Ascending aorta (tissue), 2 donors: ENCODE measurements around the gene NLRP6. TPM values are rescaled to one million over a fixed set of nuclear protein-coding genes. Genes with fewer than 3 reads are reported as not detected.

Experiments used
- DNase-seq, 2 donors: peaks; one replicate each; pipeline ENCODE4 v3.0.0-alpha.2; 2019; ENCODE audit warnings: low spot score in 2 of 2
- H3K27ac ChIP-seq, 2 donors: fragments of 200-600 bp; sonication (generic); one replicate each; pipeline ENCODE4 v1.5.1; 2016 to 2017; ENCODE audit warnings: mild to moderate bottlenecking in 1 of 2
- H3K27me3 ChIP-seq: fragments of 200-600 bp; sonication (generic); one replicate; pipeline ENCODE4 v1.5.1; 2017
- H3K36me3 ChIP-seq, 2 donors: fragments of 200-600 bp; sonication (generic); one replicate each; pipeline ENCODE4 v1.5.1; 2016
- H3K4me1 ChIP-seq, 2 donors: fragments of 200-600 bp; sonication (generic); one replicate each; pipeline ENCODE4 v1.5.1; 2016 to 2017; ENCODE audit warnings: mild to moderate bottlenecking in 1 of 2
- H3K4me3 ChIP-seq, 2 donors: fragments of 200-600 bp; sonication (generic); one replicate each; pipeline ENCODE4 v1.5.1; 2016 to 2017; ENCODE audit warnings: mild to moderate bottlenecking in 1 of 2
- H3K9me3 ChIP-seq, 2 donors: fragments of 200-600 bp; sonication (generic); one replicate each; pipeline ENCODE4 v1.5.1; 2016
- CTCF ChIP-seq, 3 experiments: fragments of 200-600 bp in 2 of 3; fragments of 450-650 bp in 1 of 3; sonication (generic) in 2 of 3; IDR thresholded peaks; one replicate each; pipeline ENCODE4 v1.5.1; 2016 to 2019; ENCODE audit warnings: antibody characterized with exemption in 3 of 3, mild to moderate bottlenecking in 1 of 3, moderate library complexity in 1 of 3
- intact Hi-C: fragments of 100-400 bp; cut with DNase I; formaldehyde crosslinking; loops from one replicate; pipeline ENCODE4 v1.15.1; 2023
- total RNA-seq: library from RNA; depleted of rRNA; stranded (reverse); fragments of >200 nt; gene quantifications from one replicate; pipeline ENCODE4 v1.1.0, GENCODE V29; 2016

NLRP6 gene
- total RNA-seq, 1 donor from 2014 or later, result not detected

GRCh38 chr11:298406-299065, 20.3 kb downstream of the NLRP6 start:
- Histone ChIP-seq H3K27ac (no peak overlapping the region), H3K36me3 (peaks cover 7 to 8% of the 10 kb centered on the region in 2 donors), H3K4me1 (peaks cover 0 to 6% of the 10 kb centered on the region in 2 donors), H3K27me3 (no peaks in the 10 kb centered on the region), H3K9me3 (no peaks in the 10 kb centered on the region), H3K4me3 (no peak overlapping the region)
- TF ChIP-seq CTCF (IDR thresholded peaks at IDR 0.05), result no peak
- intact Hi-C loops, result no loop called here
- DNase-seq, result no peak

- intact Hi-C loops, result no loop called here
- no peak within 1 kb of the TSS for H3K4me3 ChIP-seq
- no peak for DNase-seq
These were observed 21.1 kb downstream of the NLRP6 start, which contains the start of gene IFITM5 for GRCh38 chr11:299081-299891. TSS of gene IFITM5 (minus strand) at chr11:299526. CDS start at chr11:299490, 36 bp downstream.

GRCh38 chr11:299951-300735, 21.9 kb downstream of the NLRP6 start:
- no peaks in the 10 kb centered on the region for H3K9me3 ChIP-seq
- no peaks in the 10 kb centered on the region for H3K27me3 ChIP-seq
- peak in 1 of 3 experiments; percentile 8 for TF ChIP-seq CTCF (IDR thresholded peaks at IDR 0.05)
- no peaks in the 10 kb centered on the region for H3K36me3 ChIP-seq
- no peak for DNase-seq
- peaks cover 0 to 12% of the 10 kb centered on the region in 2 donors for H3K4me1 ChIP-seq
- intact Hi-C loops, result no loop called here
- no peak overlapping the region for H3K27ac ChIP-seq
- no peak overlapping the region for H3K4me3 ChIP-seq

More at GRCh38 chr11:299081-299891, 21.1 kb downstream of the NLRP6 start, which contains the start of gene IFITM5:
- Histone ChIP-seq H3K27ac (no peak within 1 kb of the TSS), H3K36me3 (peaks cover under 1% of the 10 kb centered on the region in 2 donors), H3K27me3 (no peaks in the 10 kb centered on the region), H3K4me1 (peaks cover 0 to 6% of the 10 kb centered on the region in 2 donors), H3K9me3 (no peaks in the 10 kb centered on the region)
- no peak for TF ChIP-seq CTCF (IDR thresholded peaks at IDR 0.05)

GRCh38 chr11:303363-303762, 25.2 kb downstream of the NLRP6 start:
- Histone ChIP-seq H3K27me3 (no peaks in the 10 kb centered on the region), H3K4me3 (no peak overlapping the region), H3K27ac (no peak overlapping the region), H3K9me3 (no peaks in the 10 kb centered on the region), H3K4me1 (peaks cover 0 to 30% of the 10 kb centered on the region in 2 donors), H3K36me3 (no peaks in the 10 kb centered on the region)
- TF ChIP-seq CTCF (IDR thresholded peaks at IDR 0.05), result no peak
- intact Hi-C loops, result no loop called here
- no peak for DNase-seq

GRCh38 chr11:304061-304506, 25.9 kb downstream of the NLRP6 start:
- H3K9me3 ChIP-seq, result no peaks in the 10 kb centered on the region
- no peak overlapping the region for H3K4me3 ChIP-seq
- peaks cover 0 to 30% of the 10 kb centered on the region in 2 donors for H3K4me1 ChIP-seq
- no peak for TF ChIP-seq CTCF (IDR thresholded peaks at IDR 0.05)
- intact Hi-C loops, result no loop called here
- H3K27me3 ChIP-seq, result no peaks in the 10 kb centered on the region
- DNase-seq, result no peak
- no peaks in the 10 kb centered on the region for H3K36me3 ChIP-seq
- no peak overlapping the region for H3K27ac ChIP-seq
